Left lung (tissue), 10 donors: ENCODE data around the gene IL26. TPM values are rescaled to one million over a fixed set of nuclear protein-coding genes. Genes with fewer than 3 reads are reported as not detected.

Experiments
- ATAC-seq: fragments of 200-7000 bp; cut with Tn5 transposase; one replicate; pipeline ENCODE4 v1.9.1; 2020; ENCODE audit warnings: moderate library complexity
- DNase-seq, 4 donors: peaks; one replicate each; pipeline ENCODE4 v3.0.0-alpha.2; 2013 to 2020
- H3K27ac ChIP-seq, 2 donors: fragments of 200-600 bp; sonication (generic) in 1 of 2; one replicate each; pipeline versions ENCODE4 v1.5.0 to v1.8.0; 2020 to 2021
- H3K27me3 ChIP-seq, 2 donors: fragments of 200-600 bp; sonication (generic) in 1 of 2; one replicate each; pipeline versions ENCODE4 v1.5.0 to v1.8.0; 2020 to 2021
- H3K36me3 ChIP-seq, 2 donors: fragments of 200-600 bp; sonication (generic) in 1 of 2; one replicate each; pipeline versions ENCODE4 v1.5.0 to v1.8.0; 2020 to 2021
- H3K4me1 ChIP-seq, 2 donors: fragments of 200-600 bp; one replicate each; pipeline ENCODE4 v1.8.0; 2021
- H3K4me3 ChIP-seq, 2 donors: fragments of 200-600 bp; sonication (generic) in 1 of 2; one replicate each; pipeline versions ENCODE4 v1.5.0 to v1.8.0; 2020 to 2021; ENCODE audit warnings: mild to moderate bottlenecking in 1 of 2
- H3K9me3 ChIP-seq, 2 donors: fragments of 200-600 bp; sonication (generic) in 1 of 2; one replicate each; pipeline versions ENCODE4 v1.5.0 to v1.8.0; 2020 to 2021
- CTCF ChIP-seq, 2 donors: fragments of 200-600 bp; sonication (generic) in 1 of 2; IDR thresholded peaks; one replicate each; pipeline versions ENCODE4 v1.5.0 to v1.8.0; 2021; ENCODE audit warnings: antibody characterized with exemption in 2 of 2
- intact Hi-C, 2 donors: fragments of 100-400 bp; cut with DNase I; formaldehyde crosslinking; loops; one replicate each; pipeline versions ENCODE4 v1.11.2 to v1.14.2; 2022
- polyA plus RNA-seq, 6 donors: library from polyadenylated mRNA; unstranded; fragments of 120-200 nt; gene quantifications; one replicate each; pipeline ENCODE4 v1.2.1, GENCODE V29; 2013; ENCODE audit not compliant: insufficient read length in 6 of 6
- total RNA-seq, 2 donors: library from RNA; stranded (reverse); fragmentation: NEBNext Ultra II Directional; extraction: Animal tissue kit (Norgen Biotek cat#: 25700); gene quantifications; one replicate each; pipeline ENCODE4 v1.2.1, GENCODE V29; 2021
- donor health status: DM: no; HTN: yes; CAD: no.
- donor health status: DM: no; HTN: no; CAD: no.

Gene IL26
- total and polyA plus RNA-seq, 8 donors = not detected

GRCh38 chr12:68240975-68241374 lies 15.4 kb upstream of the IL26 start:
- Histone ChIP-seq H3K9me3 (no peaks in the 10 kb centered on the region), H3K36me3 (no peaks in the 10 kb centered on the region), H3K4me3 (no peak overlapping the region), H3K27ac (peak overlapping the region; percentile 33 to 50), H3K27me3 (no peaks in the 10 kb centered on the region), H3K4me1 (peaks cover 0 to 24% of the 10 kb centered on the region in 2 donors)
- ATAC-seq (peak; percentile 65), DNase-seq (peak in 2 of 4 donors; percentile 7 to 41)
- intact Hi-C loops = no loop called here
- TF ChIP-seq CTCF (IDR thresholded peaks at IDR 0.05) = no peak

DNA sequence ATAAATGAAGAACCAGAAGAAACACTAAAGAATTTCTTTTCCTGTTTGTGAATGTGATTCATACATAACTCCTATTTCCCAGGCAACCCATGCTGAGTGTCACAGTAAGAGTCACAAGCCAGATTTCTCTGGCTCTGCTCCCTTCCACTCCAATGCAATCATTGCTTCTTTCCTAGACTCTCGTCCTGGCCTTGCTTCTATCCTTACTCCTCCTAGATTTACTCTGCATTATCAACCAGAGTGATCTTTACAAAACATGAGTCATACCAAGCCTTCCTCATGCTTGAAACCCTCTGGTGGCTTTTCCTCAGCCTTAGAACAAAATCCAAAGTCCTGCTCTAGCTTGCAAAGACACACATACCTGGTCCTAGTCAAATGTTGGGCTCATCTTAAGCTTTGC lies 14.5 kb upstream of the IL26 start:
- Histone ChIP-seq H3K4me1 (peaks cover 0 to 24% of the 10 kb centered on the region in 2 donors), H3K9me3 (no peaks in the 10 kb centered on the region), H3K4me3 (no peak overlapping the region), H3K27me3 (no peaks in the 10 kb centered on the region), H3K27ac (peak overlapping the region; percentile 33 to 50), H3K36me3 (no peaks in the 10 kb centered on the region)
- no peak for TF ChIP-seq CTCF (IDR thresholded peaks at IDR 0.05)
- DNase-seq (peak in 1 of 4 donors; percentile 20), ATAC-seq (peak; percentile 58)
- intact Hi-C loops = no loop called here

DNA sequence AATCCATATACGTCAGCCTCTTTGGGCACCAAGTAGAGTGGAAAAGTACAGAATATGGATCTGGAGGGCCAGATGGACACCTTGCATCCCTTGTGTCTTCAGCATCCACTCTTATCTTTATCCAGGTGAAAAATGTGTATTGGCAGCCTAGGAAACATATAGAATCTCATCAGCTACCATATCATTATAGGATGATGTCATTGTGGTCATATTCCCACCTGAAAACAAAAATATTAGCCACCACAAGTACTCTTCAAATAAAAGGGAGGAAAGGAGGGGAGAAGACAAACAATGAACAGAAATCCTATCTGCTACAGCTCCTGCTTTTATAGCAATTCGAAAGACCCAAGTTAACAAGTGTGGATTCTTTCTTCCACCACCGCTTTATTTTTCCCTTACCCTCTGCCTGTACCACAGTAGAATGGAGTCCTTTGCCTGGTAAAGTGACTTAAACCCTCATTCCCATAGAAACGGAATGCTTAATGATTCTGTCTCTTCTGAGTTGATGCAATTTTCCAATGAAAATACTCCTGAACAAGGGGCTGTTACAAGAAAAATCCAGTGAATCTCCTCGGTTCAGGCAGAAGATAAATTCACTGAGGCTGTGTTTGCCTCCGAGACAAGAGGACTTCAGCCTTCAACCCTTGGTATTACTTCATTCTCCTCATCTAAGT lies 13.8 kb upstream of the IL26 start:
- no peak for DNase-seq
- TF ChIP-seq CTCF (IDR thresholded peaks at IDR 0.05) = no peak
- H3K4me1 ChIP-seq = peaks cover 0 to 24% of the 10 kb centered on the region in 2 donors
- H3K27ac ChIP-seq = peak overlapping the region in 1 of 2 donors; percentile 50
- H3K4me3 ChIP-seq = no peak overlapping the region
- no peak for ATAC-seq
- no peaks in the 10 kb centered on the region for H3K9me3 ChIP-seq
- intact Hi-C loops = loop anchor here in 1 of 2 donors (5.0 kb wide), 1 partner anchor 78 kb away; no protein-coding TSS in a partner anchor
- H3K36me3 ChIP-seq = no peaks in the 10 kb centered on the region
- H3K27me3 ChIP-seq = no peaks in the 10 kb centered on the region

DNA sequence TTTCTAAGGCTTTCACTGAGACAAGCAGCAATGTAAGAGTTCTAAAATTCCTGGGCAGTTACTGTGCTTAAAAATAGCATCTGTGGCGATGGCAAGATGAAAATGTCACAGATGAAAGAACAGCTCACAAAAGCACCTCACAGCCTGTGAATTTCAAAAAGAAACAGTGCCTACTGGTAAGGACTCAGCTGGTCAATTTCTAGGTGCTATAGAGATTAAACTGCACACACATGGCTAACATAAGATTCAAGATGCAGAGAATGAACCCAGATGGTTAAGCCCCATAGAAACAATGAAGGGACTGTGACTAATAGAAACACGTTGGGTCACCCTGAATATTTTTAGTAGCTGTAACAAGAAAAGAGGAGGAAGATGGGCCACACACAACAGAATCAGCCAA lies 12.0 kb upstream of the IL26 start:
- intact Hi-C loops = loop anchor here in 1 of 2 donors (5.0 kb wide), 1 partner anchor 80 kb away; no protein-coding TSS in a partner anchor
- H3K36me3 ChIP-seq = no peaks in the 10 kb centered on the region
- TF ChIP-seq CTCF (IDR thresholded peaks at IDR 0.05) = no peak
- no peak overlapping the region for H3K4me3 ChIP-seq
- no peaks in the 10 kb centered on the region for H3K9me3 ChIP-seq
- peaks cover 0 to 24% of the 10 kb centered on the region in 2 donors for H3K4me1 ChIP-seq
- H3K27me3 ChIP-seq = no peaks in the 10 kb centered on the region
- DNase-seq = no peak
- no peak overlapping the region for H3K27ac ChIP-seq
- ATAC-seq = no peak

GRCh38 chr12:68237078-68237477 lies 11.5 kb upstream of the IL26 start:
- no peak for TF ChIP-seq CTCF (IDR thresholded peaks at IDR 0.05)
- Histone ChIP-seq H3K4me3 (peak overlapping the region in 1 of 2 donors; percentile 31), H3K27ac (peak overlapping the region in 1 of 2 donors; percentile 31), H3K9me3 (no peaks in the 10 kb centered on the region), H3K4me1 (peaks cover 0 to 24% of the 10 kb centered on the region in 2 donors), H3K36me3 (no peaks in the 10 kb centered on the region), H3K27me3 (no peaks in the 10 kb centered on the region)
- DNase-seq = no peak
- intact Hi-C loops = loop anchor here in 1 of 2 donors (5.0 kb wide), 1 partner anchor 80 kb away; no protein-coding TSS in a partner anchor
- ATAC-seq = no peak
